Measurements from ENCODE around the gene NKD1. TPM values are rescaled to one million over a fixed set of nuclear protein-coding genes. Genes with fewer than 3 reads are reported as not detected.

NKD1 gene
- total and polyA plus RNA-seq, 2 experiments from 2014 or later = not detected

DNA sequence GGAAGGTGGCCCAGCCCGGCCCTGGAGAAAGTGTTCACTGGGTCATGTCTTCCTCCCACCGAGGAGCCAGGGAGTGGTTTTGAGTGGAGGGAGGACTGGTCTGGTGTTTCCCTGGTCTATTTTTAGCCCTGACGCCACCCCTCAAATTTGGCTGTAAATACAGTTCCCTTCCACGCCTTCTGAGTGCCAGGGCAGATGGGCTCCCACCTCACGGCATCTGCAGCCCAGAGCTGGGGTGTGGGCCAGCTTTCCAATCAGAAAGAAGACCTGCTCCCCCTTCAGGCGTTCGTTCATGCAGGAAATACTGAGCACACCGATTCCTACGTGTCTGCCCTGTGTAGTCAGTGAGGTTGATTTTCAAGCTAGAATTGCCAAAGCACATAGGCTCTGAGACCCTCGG, 79.2 kb downstream of the NKD1 start:
- no peak overlapping the region for H3K4me3 ChIP-seq
- no peak overlapping the region for H3K4me2 ChIP-seq (ENCODE audit: unreplicated experiment)
- H3K27ac ChIP-seq = no peak overlapping the region
- 9 to 14% methylated on average over 10 of the region's 10 CpGs for WGBS, 2 experiments (ENCODE audit: low coverage in 1 of 2, low lambda C conversion rate in 2 of 2, missing lambda C conversion rate in 2 of 2)
- no peak overlapping the region for H2AFZ ChIP-seq
- no peaks in the 10 kb centered on the region for H3K9me2 ChIP-seq (ENCODE audit: insufficient read depth)
- H4K20me1 ChIP-seq (ENCODE audit: insufficient read depth) = no peaks in the 10 kb centered on the region
- in situ Hi-C loops (cut with MboI) = no loop called here
- no peaks in the 10 kb centered on the region for H3K9me3 ChIP-seq (ENCODE audit: low read depth)
- H3K9ac ChIP-seq = no peak overlapping the region
- H3F3A ChIP-seq (ENCODE audit: insufficient read depth) = no peaks in the 10 kb centered on the region
- DNase-seq = peak; percentile 18
- no peaks in the 10 kb centered on the region for H3K79me2 ChIP-seq (ENCODE audit: insufficient read depth)
- TF ChIP-seq EZH2phosphoT487 (IDR thresholded peaks at IDR 0.05; ENCODE audit: insufficient read depth, low read depth) (no peak), EZH2 (IDR thresholded peaks at IDR 0.05; ENCODE audit: insufficient read depth, poor library complexity, severe bottlenecking) (no peak)
- H3K27me3 ChIP-seq (replicated peaks; ENCODE audit: insufficient read depth) = peaks cover 7% of the 10 kb centered on the region; the same call in 1 of the 2 replicates
- H3K36me3 ChIP-seq (ENCODE audit: low read depth) = no peaks in the 10 kb centered on the region
- no peaks in the 10 kb centered on the region for H3K4me1 ChIP-seq (ENCODE audit: insufficient read depth)

DNA sequence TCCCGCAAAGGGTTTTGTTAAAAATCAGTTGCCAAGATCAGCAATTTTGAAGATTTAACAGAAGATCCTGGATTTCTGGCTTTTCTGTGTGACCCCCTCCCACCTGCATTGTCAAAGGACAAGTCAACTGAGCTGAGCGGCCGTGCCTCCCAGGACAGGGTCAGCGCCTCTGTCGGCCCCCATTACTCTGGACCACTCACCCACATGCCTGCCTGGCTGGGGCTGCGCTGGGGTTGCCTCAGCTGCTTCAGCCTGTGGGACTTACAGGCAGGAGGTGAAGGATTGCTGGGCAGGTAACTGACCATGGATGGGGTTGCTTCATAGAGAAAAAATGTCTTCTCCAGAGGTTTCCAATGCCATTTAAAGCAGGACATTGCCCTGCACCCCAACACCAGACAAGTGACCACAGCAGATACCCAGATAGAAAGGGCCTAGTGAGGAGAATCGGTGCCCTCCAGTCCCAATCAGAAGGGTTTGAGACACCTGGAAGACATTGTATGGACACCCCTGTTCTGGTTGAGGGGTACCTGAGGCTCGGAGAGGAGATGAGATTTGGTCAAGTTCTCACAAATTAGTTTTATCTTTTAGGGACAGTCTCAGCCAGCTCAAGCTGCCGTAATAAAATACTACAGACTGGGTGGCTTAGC, 80.1 kb downstream of the NKD1 start:
- no peak overlapping the region for H3K9ac ChIP-seq
- WGBS, 2 experiments (ENCODE audit: low coverage in 1 of 2, low lambda C conversion rate in 2 of 2, missing lambda C conversion rate in 2 of 2) = 73 to 74% methylated on average over 9 of the region's 9 CpGs

DNA sequence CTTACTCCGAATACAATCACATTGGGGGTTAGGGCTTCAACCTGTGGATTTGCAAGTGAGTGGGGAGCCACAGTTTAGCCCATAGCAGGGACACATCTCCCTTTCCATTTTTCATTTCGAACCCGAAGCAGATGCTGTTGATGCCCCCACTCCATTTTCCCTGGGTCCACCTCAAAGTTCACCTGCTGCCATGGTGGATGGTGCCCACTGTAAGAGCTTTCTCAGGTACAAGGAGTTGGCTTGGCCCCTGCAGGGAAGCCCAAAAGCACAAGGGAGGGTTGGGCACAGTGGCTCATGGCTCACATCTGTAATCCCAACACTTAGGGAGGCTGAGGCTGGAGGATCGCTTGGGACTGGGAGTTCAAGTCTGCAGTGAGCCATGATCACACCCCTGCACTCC, 81.1 kb downstream of the NKD1 start:
- in situ Hi-C loops (cut with MboI) = no loop called here
- Histone ChIP-seq H3K9me3 (ENCODE audit: low read depth) (no peaks in the 10 kb centered on the region), H3K9me2 (ENCODE audit: insufficient read depth) (no peaks in the 10 kb centered on the region), H2AFZ (no peak overlapping the region), H3F3A (ENCODE audit: insufficient read depth) (no peaks in the 10 kb centered on the region), H3K4me3 (no peak overlapping the region), H3K4me1 (ENCODE audit: insufficient read depth) (no peaks in the 10 kb centered on the region), H3K27me3 (replicated peaks; ENCODE audit: insufficient read depth) (peaks cover 7% of the 10 kb centered on the region; the same call in 1 of the 2 replicates), H3K27ac (no peak overlapping the region), H3K9ac (no peak overlapping the region), H4K20me1 (ENCODE audit: insufficient read depth) (no peaks in the 10 kb centered on the region), H3K79me2 (ENCODE audit: insufficient read depth) (no peaks in the 10 kb centered on the region), H3K4me2 (ENCODE audit: unreplicated experiment) (no peak overlapping the region), H3K36me3 (ENCODE audit: low read depth) (no peaks in the 10 kb centered on the region)
- TF ChIP-seq EZH2phosphoT487 (IDR thresholded peaks at IDR 0.05; ENCODE audit: insufficient read depth, low read depth) (no peak), EZH2 (IDR thresholded peaks at IDR 0.05; ENCODE audit: insufficient read depth, poor library complexity, severe bottlenecking) (no peak)
- no peak for DNase-seq
- 52 to 58% methylated on average over 4 of the region's 4 CpGs for WGBS, 2 experiments (ENCODE audit: low coverage in 1 of 2, low lambda C conversion rate in 2 of 2, missing lambda C conversion rate in 2 of 2)

More for the DNA sequence above, 80.1 kb downstream of the NKD1 start:
- no peak for TF ChIP-seq EZH2 (IDR thresholded peaks at IDR 0.05; ENCODE audit: insufficient read depth, poor library complexity, severe bottlenecking)
- no peak for TF ChIP-seq EZH2phosphoT487 (IDR thresholded peaks at IDR 0.05; ENCODE audit: insufficient read depth, low read depth)
- H3K9me3 ChIP-seq (ENCODE audit: low read depth) = no peaks in the 10 kb centered on the region
- H3K4me1 ChIP-seq (ENCODE audit: insufficient read depth) = no peaks in the 10 kb centered on the region
- no peak overlapping the region for H2AFZ ChIP-seq
- no peaks in the 10 kb centered on the region for H3K36me3 ChIP-seq (ENCODE audit: low read depth)
- no peak overlapping the region for H3K27ac ChIP-seq
- peaks cover 7% of the 10 kb centered on the region; the same call in 1 of the 2 replicates for H3K27me3 ChIP-seq (replicated peaks; ENCODE audit: insufficient read depth)
- no peak overlapping the region for H3K4me3 ChIP-seq
- in situ Hi-C loops (cut with MboI) = no loop called here
- H3F3A ChIP-seq (ENCODE audit: insufficient read depth) = no peaks in the 10 kb centered on the region
- DNase-seq = no peak
- H4K20me1 ChIP-seq (ENCODE audit: insufficient read depth) = no peaks in the 10 kb centered on the region
- H3K9me2 ChIP-seq (ENCODE audit: insufficient read depth) = no peaks in the 10 kb centered on the region
- H3K4me2 ChIP-seq (ENCODE audit: unreplicated experiment) = no peak overlapping the region
- no peaks in the 10 kb centered on the region for H3K79me2 ChIP-seq (ENCODE audit: insufficient read depth)

DNA sequence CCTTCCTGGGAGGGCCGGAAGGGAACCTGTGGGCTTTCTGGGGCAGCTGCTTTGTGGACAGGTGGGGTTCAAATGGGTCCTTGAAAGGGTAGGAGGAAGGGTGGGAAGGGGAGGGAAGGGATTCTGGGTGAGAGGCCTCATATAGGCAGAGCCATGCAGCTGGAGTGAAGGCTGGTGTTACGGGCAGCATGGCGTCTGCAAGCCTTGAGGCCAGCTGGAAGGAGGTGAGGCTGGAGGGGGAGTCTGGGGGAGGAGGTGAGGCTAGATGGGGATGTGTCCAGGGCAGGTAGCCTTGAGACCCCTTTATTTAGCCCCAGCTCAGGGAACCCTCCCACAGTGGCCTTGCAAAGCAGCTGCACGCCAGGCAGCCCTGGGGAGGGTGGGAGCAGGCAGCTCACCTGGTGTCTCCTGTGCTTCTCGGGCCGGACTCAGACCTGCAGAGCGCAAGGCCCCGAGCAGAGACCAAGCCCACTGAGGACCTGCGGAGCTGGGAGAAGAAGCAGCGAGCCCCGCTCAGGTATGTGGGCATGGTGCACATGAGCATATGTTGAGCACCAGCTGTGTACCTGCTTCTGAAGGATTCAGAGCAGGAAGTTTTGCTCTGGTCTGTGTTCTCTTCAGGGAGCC, 82.3 kb downstream of the NKD1 start:
- in situ Hi-C loops (cut with MboI) = no loop called here
- Histone ChIP-seq H3K27me3 (replicated peaks; ENCODE audit: insufficient read depth) (peaks cover 16% of the 10 kb centered on the region; the same call in 1 of the 2 replicates), H3K9me3 (ENCODE audit: low read depth) (no peaks in the 10 kb centered on the region), H3K36me3 (ENCODE audit: low read depth) (no peaks in the 10 kb centered on the region), H3F3A (ENCODE audit: insufficient read depth) (no peaks in the 10 kb centered on the region), H3K79me2 (ENCODE audit: insufficient read depth) (no peaks in the 10 kb centered on the region), H2AFZ (no peak overlapping the region), H3K27ac (no peak overlapping the region), H3K4me3 (no peak overlapping the region), H3K9me2 (ENCODE audit: insufficient read depth) (no peaks in the 10 kb centered on the region), H4K20me1 (ENCODE audit: insufficient read depth) (no peaks in the 10 kb centered on the region), H3K4me2 (ENCODE audit: unreplicated experiment) (no peak overlapping the region), H3K4me1 (ENCODE audit: insufficient read depth) (no peaks in the 10 kb centered on the region), H3K9ac (no peak overlapping the region)
- 59 to 62% methylated on average over 8 to 10 of the region's 11 CpGs for WGBS, 2 experiments (ENCODE audit: low coverage in 1 of 2, low lambda C conversion rate in 2 of 2, missing lambda C conversion rate in 2 of 2)
- TF ChIP-seq EZH2 (IDR thresholded peaks at IDR 0.05; ENCODE audit: insufficient read depth, poor library complexity, severe bottlenecking) = no peak
- DNase-seq = no peak

Data from GM23248 (cell line).